Epithelial cell of proximal tubule (primary cell): ENCODE results near the gene CTSK. TPM values are rescaled to one million over a fixed set of nuclear protein-coding genes. Genes with fewer than 3 reads are reported as not detected.
"Not testable (repeated sequence)": the region's sequence is repeated elsewhere in the genome, so short reads cannot be mapped to it uniquely, and the experiment has no call there.

Source experiments
- DNase-seq: peaks from one replicate; pipeline ENCODE4 v3.0.0-alpha.2; 2011; ENCODE audit warnings: low read depth
- H3K4me3 ChIP-seq: 2 replicates; pipeline ENCODE4 v1.5.1; 2011; ENCODE audit warnings: low read depth, mild to moderate bottlenecking, low read length
- total RNA-seq: library from RNA; depleted of rRNA; stranded (reverse); fragments of >200 nt; gene quantifications from 2 replicates; pipeline ENCODE4 v1.2.3, GENCODE V29; 2015
- TF ChIP-seq, protein P1 (sequence below): conservative IDR thresholded peaks from 2 replicates; pipeline ENCODE4 v1.5.1; 2012; ENCODE audit warnings: low read depth, mild to moderate bottlenecking, low read length

The CTSK gene
- total RNA-seq, 1 donor from 2014 or later: 2.0 TPM

DNA sequence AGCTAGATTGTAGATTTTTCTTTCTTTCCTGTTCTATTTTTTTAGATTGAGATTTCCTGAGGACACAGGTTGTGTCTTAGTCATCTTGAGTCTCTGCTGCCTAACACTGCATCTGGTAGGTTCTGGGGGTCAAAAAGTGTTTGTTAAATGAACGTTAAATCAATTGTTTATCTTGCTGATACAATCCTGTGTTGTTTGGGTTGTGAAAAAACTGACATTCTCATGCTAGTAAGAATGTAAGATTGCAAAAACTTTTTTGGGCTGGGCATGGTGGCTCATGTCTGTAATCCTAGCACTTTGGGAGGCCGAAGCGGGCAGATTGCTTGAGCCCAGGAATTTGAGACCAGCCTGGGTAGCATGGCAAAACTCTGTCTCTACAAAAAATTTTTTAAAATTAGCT, 3.4 kb downstream of the CTSK start:
- no peak for DNase-seq
- H3K4me3 ChIP-seq: no peak overlapping the region
- TF ChIP-seq, protein P1, sequence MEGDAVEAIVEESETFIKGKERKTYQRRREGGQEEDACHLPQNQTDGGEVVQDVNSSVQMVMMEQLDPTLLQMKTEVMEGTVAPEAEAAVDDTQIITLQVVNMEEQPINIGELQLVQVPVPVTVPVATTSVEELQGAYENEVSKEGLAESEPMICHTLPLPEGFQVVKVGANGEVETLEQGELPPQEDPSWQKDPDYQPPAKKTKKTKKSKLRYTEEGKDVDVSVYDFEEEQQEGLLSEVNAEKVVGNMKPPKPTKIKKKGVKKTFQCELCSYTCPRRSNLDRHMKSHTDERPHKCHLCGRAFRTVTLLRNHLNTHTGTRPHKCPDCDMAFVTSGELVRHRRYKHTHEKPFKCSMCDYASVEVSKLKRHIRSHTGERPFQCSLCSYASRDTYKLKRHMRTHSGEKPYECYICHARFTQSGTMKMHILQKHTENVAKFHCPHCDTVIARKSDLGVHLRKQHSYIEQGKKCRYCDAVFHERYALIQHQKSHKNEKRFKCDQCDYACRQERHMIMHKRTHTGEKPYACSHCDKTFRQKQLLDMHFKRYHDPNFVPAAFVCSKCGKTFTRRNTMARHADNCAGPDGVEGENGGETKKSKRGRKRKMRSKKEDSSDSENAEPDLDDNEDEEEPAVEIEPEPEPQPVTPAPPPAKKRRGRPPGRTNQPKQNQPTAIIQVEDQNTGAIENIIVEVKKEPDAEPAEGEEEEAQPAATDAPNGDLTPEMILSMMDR: no peak

DNA sequence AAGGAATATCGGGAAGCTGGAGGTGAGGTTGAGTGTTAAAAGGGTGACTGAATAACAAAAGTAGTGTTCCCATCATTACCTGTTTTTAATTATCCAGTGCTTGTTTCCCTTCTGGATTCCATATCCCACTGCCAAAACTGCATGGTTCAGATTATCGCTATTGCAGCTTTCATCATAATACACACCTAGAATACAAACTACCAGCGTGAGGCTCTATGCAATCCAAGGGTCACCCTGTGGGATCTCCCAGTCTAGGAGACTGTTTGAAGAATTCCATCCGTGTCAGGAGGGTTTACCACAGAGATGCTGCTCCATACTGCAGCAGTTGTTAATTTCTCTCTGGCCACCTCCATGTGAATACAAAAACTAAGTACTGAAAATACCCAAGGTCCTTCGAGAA, 9.0 kb downstream of the CTSK start:
- TF ChIP-seq, protein P1: no peak

GRCh38 chr1:150798525-150798924, 9.5 kb downstream of the CTSK start:
- no peak for DNase-seq
- TF ChIP-seq, protein P1: no peak
- H3K4me3 ChIP-seq: no peak overlapping the region

More for the DNA sequence above, 9.0 kb downstream of the CTSK start:
- no peak for DNase-seq
- no peak overlapping the region for H3K4me3 ChIP-seq

DNA sequence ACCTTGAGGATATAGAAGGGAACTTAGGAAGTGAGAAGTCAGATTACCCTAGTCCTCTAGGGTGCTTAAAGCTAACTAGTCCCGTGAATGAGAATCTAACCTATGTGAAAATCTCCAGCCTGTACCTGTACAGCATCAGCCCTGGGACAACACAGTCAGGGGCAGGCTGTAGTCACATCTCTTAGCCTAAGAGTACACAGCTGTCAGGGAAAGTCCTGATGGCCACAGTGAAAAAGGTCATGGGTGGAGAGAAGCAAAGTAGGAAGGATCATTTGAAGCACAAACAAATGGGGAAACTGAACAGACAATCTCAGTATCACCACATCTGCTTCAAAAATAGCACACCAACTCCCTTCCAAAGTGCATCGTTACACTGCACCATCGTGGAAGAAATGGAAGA, 11.7 kb downstream of the CTSK start:
- no peak overlapping the region for H3K4me3 ChIP-seq
- TF ChIP-seq, protein P1: no peak
- no peak for DNase-seq

GRCh38 chr1:150793778-150794177, 14.3 kb downstream of the CTSK start:
- H3K4me3 ChIP-seq, DNase-seq: not testable (repeated sequence)

DNA sequence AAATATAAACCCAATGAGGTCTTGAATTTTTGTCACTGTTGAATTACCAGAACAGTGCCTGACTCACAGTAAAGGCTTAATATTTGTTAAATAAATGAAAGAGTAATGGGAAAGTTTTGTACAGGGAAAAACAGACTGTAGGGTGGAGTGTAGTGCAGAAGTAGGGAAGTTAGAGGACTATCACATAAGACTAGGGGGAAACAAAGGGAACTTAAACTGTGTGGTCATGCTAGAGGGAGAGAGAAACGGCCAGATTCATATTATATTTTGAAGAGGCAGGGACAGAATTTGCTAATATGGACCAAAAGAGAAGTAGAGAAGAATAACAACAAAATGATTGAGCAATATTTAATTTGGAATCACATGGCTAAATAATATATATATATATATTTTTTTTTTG, 14.8 kb downstream of the CTSK start:
- no peak overlapping the region for H3K4me3 ChIP-seq
- TF ChIP-seq, protein P1: no peak
- no peak for DNase-seq

DNA sequence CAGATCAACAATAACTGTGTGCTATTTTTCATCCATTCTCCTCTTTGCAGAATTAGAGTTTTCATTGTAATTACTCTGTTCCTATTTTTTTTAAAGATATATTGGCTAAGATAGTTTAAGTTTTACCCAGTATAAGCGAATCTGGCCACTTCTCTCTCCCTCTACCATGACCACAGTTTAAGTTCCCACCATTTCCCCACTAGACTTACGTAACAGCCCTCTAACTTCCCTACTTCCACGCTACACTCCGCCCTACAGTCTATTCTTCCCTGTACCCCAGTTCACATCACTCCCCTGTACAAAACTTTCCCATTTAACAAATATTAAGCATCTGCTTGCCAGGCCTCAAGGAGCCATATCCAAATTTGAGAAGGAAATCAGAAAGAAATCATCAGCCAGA, 16.5 kb downstream of the CTSK start:
- DNase-seq: no peak
- TF ChIP-seq, protein P1: no peak
- no peak overlapping the region for H3K4me3 ChIP-seq

DNA sequence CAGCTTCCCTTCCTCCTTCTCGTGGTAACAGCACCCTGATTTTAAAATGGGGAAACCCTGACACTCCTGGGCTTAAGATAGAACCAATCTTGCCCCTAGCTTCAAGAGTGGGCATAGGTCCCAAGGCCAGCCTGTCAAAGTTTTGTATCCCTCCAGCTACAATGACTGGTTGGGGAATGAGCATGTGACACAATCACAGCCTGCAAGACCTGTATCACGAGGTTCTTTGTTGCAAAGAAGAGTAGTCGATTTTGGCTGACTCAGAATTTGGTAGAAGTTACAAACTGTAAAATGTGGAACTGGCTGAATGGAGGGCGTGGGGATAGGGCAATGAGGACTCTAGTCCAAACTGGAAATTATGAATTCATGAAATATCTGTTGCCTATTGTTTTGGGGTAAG, 18.7 kb downstream of the CTSK start:
- no peak for DNase-seq
- TF ChIP-seq, protein P1: no peak
- H3K4me3 ChIP-seq: no peak overlapping the region
